AG09319 (cell line): ENCODE data around the gene AGPAT2.

Source experiments
- DNase-seq: peaks from one replicate; pipeline ENCODE4 v3.0.0-alpha.2; 2010; ENCODE audit warnings: low read depth; ENCODE audit errors: extremely low read depth
- TF ChIP-seq, protein P1 (sequence below): IDR thresholded peaks from 2 replicates; pipeline ENCODE4 v1.5.1; 2011; ENCODE audit warnings: low read depth, mild to moderate bottlenecking, inconsistent platforms, low read length, moderate library complexity

Gene AGPAT2

DNA sequence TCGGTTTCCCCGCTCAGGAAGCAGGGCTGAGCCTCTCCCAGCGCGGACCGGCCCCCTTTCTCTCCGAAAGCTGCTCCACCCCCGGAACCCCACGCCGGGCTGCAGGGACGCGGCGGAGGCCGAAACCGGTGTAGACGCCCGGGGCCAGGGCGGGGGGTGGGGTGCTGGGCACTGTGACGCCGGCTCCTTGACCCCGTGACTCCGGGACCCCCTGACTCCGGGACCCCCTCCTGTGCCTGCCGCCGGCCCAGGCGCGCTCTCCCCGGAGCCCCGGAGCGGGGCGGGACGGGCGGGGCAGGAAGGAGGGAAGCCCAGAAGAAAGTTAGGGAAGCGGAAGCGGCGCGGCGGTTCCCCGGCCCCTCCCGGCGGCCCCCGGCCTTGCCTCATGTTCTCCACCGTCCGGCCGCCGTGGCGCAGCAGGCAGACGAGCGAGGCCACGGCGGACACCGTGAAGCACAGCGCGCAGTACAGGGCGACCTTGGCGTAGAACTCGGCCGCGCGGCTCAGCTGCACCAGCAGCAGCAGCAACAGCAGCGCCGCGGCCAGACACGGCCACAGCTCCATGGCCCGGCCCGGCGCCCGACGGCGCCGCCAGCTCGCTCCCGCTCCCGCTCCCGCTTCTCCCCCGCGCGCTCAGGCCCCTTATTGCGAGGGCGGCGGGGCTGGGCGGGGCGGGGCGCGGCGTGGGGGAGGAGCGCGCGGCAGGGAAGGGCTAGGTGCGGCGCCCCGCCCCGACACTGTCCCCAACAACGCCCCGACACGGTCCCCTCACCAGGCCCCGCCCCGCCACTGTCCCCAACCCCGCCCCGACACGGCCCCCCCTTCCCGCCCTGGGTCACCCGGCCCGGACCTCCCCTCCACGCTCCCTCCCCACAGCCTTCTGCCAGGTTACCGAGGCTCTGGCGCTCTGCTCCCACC, at the start of gene AGPAT2:
Gene AGPAT2 (minus strand): TSS at position 664 of the 918 bp plus-strand sequence. CDS start 100 bp downstream, at position 564.
- TF ChIP-seq, protein P1, sequence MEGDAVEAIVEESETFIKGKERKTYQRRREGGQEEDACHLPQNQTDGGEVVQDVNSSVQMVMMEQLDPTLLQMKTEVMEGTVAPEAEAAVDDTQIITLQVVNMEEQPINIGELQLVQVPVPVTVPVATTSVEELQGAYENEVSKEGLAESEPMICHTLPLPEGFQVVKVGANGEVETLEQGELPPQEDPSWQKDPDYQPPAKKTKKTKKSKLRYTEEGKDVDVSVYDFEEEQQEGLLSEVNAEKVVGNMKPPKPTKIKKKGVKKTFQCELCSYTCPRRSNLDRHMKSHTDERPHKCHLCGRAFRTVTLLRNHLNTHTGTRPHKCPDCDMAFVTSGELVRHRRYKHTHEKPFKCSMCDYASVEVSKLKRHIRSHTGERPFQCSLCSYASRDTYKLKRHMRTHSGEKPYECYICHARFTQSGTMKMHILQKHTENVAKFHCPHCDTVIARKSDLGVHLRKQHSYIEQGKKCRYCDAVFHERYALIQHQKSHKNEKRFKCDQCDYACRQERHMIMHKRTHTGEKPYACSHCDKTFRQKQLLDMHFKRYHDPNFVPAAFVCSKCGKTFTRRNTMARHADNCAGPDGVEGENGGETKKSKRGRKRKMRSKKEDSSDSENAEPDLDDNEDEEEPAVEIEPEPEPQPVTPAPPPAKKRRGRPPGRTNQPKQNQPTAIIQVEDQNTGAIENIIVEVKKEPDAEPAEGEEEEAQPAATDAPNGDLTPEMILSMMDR = no peak
- no peak for DNase-seq

DNA sequence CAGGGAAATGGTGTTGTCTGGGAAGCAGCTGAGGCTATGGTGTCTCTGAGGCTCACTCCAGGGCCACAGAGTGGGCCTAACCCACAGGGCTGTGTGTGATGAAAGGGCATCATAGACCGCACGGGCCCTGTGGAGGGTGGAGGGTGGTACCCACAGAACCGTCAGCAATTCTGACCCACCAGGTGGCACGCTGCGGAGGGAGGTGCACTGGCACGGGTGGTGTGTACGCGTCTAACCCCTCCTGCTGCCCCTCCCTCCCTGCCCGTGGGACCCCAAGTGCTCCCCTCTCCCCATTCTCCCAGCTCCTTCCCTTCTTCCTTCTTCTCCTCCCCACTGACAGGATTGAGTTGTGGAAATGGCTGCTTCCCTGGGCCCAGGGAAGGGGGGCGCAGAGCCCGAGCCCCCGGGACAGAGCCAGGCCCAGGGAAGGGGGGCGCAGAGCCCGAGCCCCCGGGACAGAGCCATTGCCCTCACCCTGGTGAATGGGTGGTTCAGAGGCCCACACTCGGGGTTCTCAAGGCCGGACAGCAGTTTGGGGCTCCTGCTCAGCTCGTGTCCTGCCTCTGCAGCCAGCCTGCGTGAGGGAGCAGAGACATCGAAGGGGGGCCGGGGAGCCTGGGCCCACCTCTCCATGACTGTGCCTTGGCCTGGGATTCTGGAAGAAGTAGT, 48.7 kb upstream of the AGPAT2 start:
- TF ChIP-seq, protein P1 = no peak
- DNase-seq = no peak

DNA sequence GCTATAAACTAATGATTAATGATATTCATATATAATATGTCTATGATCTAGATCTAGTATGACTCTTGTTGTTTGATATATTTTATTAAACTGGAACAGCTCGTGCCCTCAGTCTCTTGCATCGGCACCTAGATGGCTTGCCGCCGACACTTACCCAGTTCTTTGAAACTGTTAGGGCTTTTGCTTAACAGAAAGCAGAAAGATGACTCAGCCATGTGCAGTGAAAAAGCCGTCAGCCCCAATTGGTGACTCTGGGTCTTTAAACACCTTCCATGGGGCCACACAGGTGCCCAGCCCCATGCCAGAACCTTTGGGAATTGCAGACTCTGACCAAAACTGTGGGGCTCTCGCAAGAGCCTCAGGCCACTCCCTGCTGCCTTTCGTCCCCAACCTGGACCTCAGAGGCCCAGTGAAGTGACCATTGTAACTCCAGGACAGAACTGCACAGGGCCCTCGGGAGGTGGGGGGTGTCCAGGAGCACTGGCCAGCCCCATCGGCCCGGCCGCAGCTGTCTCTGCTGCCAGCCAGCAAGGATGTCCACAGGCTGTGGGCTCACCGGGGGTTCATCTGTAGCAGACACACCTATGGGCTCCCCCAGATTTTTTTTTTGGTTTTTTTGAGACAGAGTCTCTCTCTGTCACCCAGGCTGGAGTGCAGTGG, 47.7 kb upstream of the AGPAT2 start:
- TF ChIP-seq, protein P1 = no peak
- no peak for DNase-seq

DNA sequence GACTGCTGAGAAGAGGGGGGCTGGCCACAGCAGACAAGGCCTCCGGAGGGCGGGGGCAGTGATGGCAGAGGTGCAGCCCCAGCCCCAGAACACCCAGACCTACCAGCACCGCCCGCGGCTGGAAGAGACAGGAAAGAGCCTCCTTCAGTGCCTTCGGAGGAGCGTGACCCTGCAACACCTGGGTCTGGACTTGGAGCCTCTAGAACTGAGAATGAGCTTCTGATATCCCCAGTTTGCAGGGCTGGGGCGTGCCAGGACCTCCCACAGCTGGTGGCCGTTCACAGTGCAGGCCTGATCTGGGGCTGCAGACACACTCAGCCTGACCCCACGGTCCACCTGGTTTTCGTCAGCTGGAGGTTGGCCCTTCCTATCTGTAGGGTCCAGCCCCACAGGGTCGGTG, 46.4 kb upstream of the AGPAT2 start:
- no peak for DNase-seq
- TF ChIP-seq, protein P1 = no peak

DNA sequence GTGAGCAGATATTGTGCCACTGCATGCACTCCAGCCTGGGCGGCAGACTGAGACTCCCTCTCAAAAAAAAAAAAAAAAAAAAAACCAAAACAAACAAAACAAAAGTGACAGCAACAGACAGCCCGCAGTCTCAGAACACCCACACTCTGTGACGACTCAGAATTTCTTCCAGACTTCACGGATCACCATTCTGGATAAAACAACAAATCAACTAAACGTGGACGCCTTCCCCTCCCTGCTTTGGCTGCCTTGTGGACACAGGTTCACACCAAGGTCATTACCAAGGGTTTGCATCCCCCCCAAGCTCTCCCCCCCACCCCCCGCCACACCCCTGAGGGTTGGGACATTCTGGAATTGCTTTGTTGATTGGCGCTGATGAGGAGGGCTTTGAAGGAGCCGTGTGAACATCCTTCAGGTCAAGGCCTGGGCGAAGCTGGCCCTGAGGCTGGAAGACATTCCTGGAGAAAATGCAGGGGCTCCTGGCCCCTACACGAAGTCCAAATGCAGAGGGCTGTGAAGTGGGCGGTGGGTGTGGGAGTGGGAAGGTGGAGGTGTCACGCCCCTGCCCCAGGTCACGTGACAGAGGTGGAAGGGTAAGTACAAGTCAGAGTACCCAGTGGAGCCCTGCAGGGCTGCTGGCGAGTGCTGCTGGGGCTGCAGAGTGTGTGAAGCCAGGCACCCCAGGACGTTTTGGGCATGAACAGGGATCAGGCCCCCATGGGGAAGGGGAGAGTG, 45.4 kb upstream of the AGPAT2 start:
- TF ChIP-seq, protein P1 = no peak
- no peak for DNase-seq

DNA sequence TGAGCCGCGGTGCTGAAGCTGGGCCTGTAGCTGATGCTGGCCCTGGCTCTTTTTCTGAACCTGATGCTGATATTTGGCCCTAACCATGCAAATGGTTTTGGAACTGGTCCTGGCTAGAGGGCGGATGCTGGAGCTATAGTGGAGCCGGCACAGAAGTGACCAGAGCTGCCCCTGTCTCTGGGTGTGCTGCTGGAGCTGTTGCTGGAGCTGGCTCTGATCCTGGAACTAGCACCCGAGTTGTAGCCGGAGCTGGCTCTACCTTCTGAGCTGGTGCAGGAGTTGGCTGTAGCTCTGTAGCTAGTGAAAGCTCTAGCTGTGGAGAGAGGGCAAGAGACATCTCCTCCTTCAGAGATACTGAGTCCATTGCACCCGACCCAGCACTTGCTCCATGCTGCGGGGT, 42.7 kb upstream of the AGPAT2 start:
- TF ChIP-seq, protein P1 = no peak
- DNase-seq = no peak
